ENCODE measurements around the gene DNAH17.
A peak's percentile ranks its signal among the peaks of the same experiment; 100 is the strongest.
"Not testable (repeated sequence)": the region's sequence is repeated elsewhere in the genome, so short reads cannot be mapped to it uniquely, and the experiment has no call there.

DNAH17 gene

DNA sequence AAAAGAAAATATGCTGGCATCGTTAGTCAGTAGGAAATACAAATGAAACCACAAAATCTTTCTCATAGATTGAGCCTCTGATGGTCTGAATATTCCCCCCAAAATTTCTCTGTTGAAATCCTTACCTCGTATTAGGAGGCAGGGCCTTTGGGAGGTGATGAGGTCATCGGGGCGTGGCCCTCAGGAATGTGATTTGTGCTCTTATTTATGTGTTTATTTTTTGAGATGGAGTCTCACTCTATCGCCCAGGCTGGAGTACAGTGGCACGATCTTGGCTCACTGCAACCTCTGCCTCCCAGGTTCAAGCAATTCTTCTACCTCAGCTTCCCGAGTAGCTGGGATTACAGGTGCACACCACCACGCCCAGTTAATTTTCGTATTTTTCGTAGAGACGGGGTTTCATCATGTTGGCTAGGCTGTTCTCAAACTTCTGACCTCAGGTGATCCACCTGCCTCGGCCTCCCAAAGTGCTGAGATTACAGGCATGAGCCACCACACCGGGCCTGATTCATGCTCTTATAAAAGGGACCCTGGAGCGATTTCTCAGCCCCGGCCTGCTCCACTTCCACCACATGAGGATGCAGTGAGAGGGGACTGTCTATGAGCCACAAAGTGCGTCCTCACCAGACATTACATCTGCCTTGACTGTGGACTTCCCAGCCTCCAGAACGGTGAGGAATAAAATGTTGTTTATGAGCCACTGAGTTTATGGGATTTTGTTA, 53.1 kb downstream of the DNAH17 start:
- no peak for DNase-seq

DNA sequence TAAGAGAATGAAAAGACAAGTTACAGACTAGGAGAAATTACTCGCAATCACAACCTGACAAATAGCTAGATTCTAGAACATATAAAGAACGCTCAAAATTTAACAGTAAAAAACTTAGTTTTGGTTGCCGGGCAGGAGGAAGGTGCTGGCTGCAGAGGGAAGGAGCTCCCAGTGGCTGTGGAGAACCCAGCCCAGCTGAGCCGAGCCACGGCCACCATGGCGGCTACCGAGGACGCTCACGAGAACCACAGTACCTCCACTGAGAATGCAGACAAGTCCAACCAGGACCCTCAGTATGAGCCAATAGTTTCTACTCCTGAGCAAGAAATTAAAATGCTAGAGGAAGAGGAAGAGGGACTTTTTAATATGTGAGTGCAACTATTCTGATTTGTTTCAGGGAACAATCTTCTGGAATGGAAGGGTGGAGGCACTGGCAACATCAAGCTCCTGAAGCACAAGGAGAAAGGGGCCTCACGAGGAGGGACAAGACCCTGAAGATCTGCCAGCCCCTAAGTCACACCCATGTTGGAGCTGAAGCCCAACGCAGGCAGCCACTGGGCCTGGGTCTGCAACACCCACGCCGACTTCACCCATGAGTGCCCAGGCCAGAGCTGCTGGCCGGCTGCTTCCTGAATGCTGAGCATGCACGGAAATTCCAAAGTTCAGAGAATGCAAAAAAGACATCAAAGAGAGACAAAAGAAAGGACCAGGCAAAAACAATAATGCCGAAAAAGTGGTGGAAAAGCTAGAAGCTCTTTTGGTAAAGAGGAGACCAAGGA, 55.0 kb downstream of the DNAH17 start:
- DNase-seq = no peak

DNA sequence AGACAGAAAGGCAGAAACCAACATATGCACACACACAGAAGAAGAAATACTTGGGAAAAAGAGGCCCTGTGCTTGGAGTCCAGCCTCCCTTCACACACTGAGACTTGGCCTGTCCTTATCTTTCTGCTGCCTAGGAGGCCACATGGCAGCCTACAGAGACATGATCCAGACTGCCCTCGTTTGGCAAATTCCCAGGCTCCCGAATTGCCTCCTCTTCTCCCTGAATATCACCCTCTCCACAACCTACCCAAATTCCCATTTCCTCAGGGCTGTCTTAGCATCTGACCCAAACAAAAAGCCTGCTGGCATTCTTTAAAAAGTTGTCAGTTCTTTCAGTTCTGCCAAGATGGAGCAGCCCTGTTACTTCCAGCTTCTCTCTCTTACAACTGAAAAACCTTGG, 59.8 kb downstream of the DNAH17 start:
- DNase-seq = no peak

DNA sequence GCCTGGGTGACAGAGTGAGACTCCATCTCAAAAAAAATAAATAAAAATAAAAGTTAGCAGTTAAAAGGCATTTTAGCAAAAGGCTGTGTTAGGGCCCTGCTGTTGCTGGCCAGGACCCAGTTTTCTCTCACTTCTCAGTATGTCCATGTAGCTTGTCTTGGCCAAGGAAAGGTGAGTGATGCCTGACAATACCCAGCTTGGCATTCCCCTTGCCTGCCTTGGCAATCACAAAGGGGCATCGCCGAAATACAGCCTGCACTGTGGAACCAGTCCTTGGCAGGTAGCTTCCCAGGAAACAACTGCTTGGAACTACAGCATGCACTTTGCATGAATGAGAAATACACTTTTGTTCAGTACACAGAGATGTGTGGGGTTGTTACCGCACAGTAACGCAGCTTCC, 61.7 kb downstream of the DNAH17 start:
- no peak for DNase-seq

DNA sequence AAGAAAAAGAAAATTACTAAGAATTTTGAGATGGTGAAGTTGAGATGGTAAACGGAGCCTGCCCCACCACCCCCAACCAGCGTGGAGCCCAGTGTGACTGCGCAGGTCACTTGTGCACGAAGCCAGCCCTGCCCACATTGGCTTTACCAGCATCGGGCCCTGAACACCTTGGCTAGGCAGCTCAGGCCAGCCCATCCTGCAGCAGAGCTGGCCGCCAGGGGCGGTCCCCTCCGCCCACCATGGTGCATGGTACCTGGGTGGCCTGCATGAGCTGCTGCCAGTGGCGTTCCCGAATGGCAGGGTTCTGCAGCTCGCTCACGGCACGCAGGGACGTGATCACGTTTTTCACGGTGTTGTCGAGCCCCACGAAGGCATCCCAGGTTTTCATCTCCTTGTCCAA, 62.7 kb downstream of the DNAH17 start:
- DNase-seq = no peak

DNA sequence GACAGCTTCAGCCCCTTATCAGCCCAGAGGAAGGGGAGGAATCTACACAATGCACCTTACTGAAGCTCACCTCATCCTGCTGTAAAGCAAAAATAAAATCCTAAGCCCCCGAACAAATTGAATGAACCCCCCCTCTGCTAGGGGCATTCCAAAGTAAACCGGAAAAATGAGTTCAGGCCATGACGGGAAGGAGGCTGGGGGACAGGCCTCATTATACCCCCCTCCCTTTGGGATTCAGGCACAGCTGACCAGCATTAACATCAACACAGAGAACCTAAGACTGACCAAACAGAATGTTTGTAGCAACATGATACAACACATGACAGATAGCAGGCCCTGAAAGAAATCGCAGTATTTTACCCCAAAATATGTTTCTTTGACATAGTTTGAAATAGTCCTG, 64.2 kb downstream of the DNAH17 start:
- no peak for DNase-seq

DNA sequence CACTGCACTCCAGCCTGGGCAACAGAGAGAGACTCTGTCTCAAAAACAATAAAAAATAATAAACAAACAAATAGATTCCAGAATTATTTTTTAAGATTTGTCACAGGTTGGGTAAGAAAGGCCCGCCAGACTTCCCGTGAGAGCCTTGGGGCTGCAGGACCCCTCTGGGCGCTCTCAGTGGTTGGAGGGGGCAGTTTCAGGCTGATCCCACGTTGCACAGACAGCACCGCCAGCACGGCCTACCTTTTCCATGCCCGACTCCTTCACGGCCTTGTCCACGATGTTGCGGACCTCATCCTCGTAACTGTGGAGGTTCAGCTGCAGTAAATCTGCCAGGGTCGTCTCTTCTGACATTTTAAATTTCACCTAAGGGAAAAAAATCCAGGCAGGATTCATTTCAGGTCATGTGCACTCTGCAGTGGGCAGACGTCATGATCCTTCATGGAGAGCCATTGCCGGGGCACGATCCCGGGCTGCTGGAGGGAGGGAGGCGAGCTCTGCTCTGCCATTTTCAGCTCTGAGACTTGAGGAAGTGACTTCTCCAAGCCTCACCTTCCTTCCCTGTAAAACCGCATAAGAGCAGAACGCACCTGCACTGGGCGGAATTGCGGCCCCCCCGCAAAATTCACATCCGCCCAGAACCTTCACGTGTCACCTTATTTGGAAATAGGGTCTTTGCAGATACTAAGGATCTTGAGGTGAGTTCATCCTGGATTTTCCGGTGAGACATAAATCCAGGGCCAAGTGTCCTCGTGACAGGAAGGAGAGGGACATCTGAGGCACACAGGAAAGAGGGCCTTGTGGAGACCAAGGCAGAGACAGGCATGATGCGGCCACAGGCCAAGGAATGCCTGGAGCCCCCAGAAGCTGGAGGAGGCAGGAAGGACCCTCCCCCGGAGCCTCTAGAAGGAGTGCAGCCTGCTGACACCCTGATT, 66.8 kb downstream of the DNAH17 start:
- no peak for DNase-seq

DNA sequence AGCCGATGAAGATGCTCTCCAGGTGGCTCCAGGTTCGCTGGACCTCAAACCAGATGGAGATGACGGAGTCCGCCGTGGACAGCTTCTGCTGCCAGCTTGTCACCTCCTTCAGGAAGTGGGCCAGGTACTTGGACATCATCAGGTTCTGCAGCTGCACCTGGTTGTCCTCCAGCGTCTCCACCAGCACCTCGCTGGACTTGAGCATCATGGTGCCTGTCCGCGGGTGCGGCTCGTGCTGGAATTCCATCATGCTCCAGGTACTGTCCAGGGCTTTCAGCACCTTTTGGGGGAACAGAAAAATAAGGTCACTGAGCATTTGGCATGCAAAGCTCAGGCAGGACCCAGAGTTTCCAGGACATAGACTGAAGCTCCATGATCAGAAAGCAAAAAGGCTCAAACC, 69.7 kb downstream of the DNAH17 start:
- no peak for DNase-seq

DNA sequence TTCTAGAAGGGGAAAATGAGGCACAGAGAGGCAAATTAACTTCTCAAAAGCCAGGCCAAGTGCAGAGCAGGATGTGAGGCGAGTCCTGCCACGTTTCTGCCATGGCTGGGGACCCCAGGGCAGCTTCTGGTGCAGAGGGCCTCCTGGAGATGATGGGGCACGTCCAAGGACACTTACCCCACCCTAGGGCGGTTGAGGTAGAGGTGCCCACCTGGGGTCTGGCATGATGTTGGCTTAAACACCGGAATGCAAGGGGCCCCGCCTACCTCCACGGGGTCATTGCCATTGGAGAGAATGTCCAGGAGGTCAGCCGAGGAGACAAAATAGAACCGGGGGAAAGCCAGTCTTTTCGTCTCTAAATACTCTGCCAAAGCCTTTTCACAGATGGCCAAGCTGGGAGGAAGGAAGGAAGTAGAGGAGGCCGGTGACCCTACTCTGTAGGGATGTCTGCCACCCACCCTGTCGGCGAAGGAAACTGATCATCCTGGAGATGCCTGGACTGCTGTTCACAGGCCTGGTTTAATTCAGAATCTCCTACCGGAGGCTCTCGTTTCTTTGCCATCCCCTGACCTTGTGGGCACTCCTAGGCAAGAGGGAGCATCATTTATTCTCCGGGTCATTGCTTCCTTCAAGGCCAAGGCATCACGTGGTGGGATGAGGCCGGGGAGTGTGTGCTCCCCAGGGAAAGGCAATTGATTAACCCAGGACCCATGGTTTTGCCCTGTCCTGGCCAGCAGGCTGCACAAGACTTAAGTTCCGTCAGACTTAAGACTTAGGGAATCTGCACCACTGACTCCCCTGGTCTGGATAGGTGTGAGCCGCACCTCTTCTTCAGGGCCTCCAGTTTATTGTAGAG, 70.5 kb downstream of the DNAH17 start:
- DNase-seq = no peak

DNA sequence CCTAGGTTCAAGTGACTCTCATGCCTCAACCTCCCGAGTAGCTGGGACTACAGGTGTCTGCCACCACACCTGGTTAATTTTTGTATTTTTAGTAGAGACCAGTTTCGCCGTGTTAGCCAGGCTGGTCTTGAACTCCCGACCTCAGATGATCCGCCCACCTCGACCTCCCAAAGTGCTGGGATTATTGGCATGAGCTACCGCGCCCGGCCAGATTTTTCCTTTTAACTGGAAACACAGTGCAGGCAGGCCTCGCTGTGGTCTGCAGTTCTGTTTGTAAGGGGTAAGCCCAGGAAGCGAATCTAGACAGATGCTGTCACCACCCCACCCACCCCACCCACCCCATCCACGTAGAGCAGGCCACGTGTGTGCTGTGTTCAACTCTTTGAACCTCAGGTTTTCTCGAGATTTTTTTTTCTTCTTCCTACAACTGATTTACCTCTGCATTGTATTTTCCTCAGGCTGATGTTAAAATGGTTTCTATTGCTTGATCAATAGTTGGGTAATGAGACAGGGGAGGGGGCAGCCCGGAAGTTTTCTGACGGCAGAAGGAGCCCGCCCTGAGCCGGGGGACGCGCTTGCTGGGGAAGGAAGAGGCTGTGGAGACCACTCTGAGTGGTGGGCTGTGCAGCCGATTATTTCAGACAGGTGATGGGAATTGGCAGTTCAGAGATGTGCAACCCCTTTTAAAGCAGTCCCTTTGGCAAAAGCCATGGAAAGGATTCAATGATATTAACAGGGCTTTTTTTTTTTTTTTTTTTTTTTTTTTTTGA, 72.9 kb downstream of the DNAH17 start:
- DNase-seq = no peak

DNA sequence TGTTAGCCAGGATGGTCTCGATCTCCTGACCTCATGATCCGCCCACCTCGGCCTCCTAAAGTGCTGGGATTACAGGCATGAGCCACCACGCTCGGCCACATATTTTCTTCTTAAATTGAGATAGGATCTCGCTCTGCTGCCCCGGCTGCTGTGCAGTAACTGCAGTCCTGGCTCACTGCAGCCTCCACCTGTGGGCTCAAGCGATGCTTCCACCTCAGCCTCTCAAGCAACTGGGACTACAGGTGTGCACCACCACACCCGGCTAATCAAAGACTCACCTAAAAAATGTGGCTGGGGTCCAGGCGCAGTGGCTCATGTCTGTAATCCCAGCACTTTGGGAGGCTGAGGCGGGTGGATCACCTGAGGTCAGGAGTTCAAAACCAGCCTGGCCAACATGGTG, 73.8 kb downstream of the DNAH17 start:
- not testable (repeated sequence) for DNase-seq

DNA sequence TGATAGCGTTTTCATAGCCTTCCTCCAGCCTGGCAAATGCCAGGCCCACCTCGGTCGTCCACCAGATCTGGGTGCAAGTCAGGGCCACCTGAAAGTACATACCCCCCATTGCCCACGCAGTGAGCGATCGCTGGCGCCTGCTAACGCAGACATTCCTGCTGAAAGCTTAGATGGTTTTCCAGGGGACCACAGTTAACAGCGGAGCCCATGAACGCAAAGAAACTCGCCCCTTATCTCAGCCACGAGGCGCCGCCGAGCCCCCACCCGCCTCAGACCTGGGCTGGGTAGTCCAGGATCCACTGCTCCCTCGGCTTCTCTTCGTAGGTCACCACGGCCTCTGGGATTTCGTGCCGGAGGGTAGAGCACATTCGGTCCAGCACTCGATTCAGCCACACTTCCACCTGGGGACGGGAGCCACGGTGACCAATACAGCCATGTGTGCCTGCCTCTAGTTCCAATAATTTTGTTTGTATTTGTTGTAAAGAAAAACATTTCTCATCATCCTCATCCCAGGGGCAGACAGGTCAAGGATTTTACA, 74.5 kb downstream of the DNAH17 start:
- no peak for DNase-seq

DNA sequence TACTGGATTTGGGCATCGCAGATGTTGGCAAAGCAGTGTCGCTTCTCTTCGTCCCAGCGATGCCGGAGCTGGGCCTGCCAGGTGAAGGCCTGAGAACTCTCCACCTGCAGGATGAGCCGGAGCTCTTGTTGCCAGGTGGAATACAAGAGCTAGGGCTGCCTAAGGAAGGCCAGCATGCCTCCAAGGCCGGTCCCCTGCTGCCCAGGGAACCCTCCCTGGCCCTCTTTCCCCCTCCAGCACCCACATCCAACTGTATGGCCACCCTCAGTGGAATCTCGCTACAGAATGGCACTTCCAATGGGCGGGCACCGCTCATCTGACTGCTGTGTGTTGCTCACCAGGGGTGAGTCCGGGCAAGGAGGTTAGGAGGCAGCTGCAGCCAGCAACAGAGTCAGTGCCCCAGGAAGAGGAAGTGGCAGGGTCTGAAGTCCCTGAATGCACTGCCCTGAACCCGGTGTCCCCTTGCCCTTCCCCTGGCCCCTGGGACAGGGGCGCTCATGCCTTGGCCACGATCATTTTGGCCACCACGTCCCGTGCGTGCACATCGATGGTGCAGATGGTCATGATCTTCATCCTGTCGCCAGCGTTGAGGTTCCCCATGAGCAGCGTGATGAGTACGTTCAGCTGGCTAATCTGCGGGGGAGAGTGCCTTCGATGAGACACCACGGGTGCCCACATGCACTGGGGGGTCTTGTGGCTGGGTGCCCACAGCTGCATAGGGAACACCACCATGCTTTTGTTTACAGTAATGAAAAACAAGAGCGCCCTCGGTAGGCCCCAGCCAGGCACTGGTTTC, 75.8 kb downstream of the DNAH17 start:
- DNase-seq = no peak

DNA sequence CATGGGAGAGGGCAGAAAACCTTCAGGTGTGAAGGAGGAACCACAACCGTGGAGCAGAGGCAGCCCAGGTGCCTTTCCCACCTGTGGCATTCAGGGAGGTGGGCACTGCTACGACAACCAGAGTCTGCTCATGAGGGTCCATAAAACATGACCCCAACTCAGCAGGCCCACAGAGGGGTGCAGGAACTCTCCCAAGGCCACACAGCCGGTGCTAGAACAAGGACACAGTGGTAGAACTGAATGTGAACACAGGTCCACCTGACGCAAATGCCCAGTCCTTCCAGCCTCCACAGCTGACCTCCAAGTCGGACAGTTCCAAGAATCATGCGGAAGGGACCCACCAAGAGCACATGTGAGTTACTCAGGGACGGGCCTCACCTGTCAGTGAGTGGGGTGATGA, 76.4 kb downstream of the DNAH17 start:
- no peak for DNase-seq

DNA sequence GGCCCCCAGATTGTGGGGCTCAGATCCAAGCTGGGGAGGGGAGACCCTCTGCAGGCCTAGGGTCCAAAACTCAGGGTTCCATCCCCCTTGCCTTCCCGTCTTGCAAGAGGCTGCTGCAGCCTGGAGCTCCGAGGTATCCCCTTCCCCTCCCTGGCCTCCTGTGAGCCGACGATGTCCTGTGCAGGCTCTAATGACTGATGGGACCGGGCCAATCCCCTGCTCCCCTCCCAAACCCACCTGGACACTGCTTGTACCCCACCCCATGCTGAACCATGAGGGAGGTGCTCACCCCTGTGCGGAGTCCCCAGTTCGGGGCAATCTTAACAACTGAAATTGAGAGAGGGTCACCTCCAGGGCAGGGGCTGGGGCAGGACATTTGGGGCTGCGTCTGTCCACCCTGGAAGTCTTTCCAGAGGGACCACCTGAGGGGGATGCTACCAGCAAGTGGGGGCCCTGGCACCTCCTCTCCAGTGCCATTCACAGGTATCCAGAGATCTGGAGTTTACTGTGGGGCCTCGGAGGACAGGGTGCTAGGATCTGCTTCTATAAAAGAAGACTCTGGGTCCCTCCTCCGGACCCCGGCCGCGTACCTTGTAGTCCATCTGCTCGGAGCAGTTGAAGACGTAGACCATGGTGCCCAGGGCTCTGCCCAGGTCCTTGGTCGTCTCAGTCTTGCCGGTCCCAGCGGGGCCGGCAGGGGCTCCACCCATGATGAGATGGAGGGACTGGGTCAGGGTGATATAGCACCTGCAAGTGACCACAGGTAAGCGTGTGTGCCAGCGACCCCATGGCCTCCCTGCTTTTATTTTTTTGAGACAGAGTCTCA, 77.3 kb downstream of the DNAH17 start:
- DNase-seq = no peak

DNA sequence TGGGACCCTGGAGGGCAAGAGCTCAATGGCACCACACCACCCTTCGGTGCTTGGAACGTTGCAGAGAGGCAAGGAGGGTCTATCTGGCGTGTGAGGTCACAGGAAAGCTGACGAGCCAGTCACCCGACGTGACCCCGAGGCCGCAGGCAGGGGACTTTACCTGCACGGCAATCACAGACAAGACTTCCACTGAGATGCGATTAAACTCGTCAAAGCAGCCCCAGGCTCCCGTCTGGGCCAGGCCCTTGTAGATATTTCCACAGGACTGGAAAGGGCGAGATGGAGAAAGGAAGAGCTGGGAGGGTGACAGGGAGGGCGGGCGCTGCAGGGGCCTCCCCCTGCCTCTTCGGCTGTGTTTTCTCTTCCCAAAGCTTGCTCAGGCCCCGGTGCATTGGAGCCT, 78.3 kb downstream of the DNAH17 start:
- no peak for DNase-seq

DNA sequence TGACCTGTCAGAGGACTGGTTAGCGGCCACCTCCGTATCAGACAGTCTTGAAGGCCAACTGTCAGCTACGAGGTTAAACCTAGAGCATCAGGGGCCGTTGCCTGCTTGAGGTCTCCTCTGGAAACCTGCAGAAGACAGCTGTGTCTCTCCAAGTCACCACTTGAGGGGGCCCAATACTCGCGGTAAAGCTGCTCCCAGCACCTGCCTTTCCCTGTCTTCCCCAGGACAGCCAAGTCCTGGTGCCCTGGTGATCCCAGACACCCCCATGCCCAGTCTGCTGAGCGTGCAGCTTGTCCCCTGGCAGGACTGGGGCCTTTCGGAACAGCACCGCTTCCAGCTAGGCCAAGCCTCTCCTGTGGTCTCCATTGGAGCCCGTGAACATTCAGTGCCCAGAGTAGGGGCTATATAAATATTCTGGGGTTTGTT, 80.1 kb downstream of the DNAH17 start:
- peak; percentile 91 to 96 for DNase-seq

DNA sequence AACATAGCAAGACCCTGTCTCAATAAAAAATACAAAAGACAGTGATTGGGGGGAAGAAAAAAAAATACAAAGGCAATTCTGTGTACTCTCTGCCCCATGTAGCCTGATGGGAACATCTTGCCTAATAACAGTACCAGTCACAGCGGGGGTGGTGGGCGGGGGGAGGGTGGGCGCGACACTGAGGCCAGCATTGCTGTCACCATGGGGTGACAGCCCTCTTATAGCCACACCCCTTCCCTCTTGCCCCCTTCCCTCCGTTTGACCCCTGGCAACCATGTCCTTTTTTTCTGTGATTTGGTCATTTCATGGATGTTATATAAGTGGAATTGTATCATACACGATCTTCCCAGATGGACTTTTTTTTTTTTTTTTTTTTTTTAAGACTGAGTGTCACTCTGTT, 80.9 kb downstream of the DNAH17 start:
- no peak for DNase-seq

DNA sequence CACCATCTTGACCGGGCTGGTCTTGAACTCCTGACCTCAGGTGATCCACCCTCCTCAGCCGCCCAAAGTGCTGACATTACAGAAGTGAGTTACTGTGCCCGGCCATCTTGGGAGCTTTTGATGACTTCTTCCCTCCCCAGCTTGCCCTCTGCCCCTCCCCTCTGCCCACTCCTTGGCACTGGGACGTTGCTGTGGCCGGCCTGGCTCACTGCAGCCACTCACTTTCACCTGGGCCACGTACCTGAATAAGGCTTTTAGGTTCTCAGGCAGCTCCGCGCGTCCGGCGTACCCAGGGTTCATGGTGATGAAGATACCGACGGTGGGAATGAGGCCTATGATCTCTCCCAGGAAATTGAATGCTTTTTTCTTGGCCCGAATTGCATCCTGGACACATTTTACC, 81.6 kb downstream of the DNAH17 start:
- DNase-seq = no peak

Data from NCI-H524 (cell line).